ENCODE results near the gene PPP1R18.
"Not testable (repeated sequence)": the region's sequence is repeated elsewhere in the genome, so short reads cannot be mapped to it uniquely, and the experiment has no call there.

The PPP1R18 gene

DNA sequence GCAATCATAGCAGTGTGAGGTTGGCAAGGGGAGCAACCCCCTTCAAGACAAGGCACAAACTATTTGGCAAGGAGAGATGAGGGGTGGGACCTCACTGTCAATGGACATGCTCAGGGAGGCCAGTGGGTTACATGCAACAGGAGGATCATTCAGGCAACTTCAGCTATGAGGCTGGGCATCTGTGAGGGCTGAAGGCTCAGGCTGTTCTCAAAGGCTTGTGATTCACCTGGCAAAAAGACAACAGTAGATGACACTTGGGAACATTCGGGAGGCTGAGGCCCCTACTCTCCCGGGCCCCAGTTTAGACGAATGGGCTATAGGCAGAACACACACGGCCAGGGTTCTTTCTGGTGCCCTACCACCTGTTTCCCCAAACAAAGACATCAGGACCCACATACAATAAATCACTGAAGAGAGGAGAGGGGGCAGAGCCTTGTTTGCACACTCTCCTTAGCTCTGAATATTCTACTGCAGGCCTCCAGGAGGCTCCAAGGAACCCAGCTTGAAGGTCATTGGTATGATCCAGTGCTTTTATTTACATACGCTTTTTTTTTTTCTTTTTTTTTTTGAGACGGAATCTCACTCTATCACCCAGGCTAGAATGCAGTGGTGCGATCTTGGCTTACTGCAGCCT lies 41.6 kb upstream of the PPP1R18 start:
- Mint-ChIP-seq H3K27ac (peak overlapping the region; percentile 88), H3K27me3 (ENCODE audit: low read depth, poor library complexity) (no peaks in the 10 kb centered on the region), H3K4me1 (peaks cover 30% of the 10 kb centered on the region), H3K36me3 (ENCODE audit: low read depth) (peaks cover 42% of the 10 kb centered on the region), H3K4me3 (no peak overlapping the region), H3K9me3 (no peaks in the 10 kb centered on the region)
- TF ChIP-seq, protein P1, sequence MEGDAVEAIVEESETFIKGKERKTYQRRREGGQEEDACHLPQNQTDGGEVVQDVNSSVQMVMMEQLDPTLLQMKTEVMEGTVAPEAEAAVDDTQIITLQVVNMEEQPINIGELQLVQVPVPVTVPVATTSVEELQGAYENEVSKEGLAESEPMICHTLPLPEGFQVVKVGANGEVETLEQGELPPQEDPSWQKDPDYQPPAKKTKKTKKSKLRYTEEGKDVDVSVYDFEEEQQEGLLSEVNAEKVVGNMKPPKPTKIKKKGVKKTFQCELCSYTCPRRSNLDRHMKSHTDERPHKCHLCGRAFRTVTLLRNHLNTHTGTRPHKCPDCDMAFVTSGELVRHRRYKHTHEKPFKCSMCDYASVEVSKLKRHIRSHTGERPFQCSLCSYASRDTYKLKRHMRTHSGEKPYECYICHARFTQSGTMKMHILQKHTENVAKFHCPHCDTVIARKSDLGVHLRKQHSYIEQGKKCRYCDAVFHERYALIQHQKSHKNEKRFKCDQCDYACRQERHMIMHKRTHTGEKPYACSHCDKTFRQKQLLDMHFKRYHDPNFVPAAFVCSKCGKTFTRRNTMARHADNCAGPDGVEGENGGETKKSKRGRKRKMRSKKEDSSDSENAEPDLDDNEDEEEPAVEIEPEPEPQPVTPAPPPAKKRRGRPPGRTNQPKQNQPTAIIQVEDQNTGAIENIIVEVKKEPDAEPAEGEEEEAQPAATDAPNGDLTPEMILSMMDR (IDR thresholded peaks at IDR 0.05): no peak
- no peak for DNase-seq

DNA sequence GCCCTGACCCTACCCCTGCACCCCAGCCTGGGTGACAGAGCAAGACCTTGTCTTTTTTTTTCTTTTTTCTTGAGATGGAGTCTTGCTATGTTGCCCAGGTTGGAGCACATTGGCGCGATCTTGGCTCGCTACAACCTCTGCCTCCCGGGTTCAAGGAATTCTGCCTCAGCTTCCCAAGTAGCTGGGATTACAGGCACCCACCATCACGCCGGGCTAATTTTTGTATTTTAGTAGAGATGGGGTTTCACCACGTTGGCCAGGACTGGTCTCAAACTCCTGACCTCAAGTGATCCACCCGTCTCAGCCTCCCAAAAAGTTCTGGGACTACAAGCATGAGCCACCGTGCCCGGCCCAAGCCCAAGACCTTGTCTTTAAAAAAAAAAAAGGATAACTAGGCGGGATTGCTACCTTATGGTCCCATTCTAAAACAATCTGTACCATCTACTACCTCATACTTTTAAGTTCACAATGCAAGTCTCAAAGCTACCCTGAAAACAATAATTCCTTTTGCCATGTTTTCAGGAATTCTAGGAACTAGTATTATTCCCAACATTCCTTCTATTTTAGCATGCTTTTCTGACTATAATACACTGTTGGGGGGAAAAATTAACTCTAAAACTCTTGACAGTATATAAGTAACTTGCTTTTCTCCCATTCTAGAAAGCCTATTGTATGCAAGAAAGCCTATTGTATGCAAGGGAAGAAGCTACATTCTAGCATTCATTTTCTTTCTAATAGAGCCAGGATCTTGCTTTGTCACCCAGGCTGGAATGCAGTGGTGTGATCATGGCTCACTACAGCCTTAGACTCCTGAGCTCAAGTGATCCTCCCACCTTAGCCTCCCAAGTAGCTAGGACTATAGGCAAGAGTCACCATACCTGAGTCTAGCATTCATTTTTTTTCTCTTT lies 40.3 kb upstream of the PPP1R18 start:
- Mint-ChIP-seq H3K27me3 (ENCODE audit: low read depth, poor library complexity) (peaks cover 3% of the 10 kb centered on the region), H3K4me3 (no peak overlapping the region), H3K27ac (peak overlapping the region; percentile 78), H3K36me3 (ENCODE audit: low read depth) (peaks cover 45% of the 10 kb centered on the region), H3K4me1 (peaks cover 38% of the 10 kb centered on the region), H3K9me3 (no peaks in the 10 kb centered on the region)
- TF ChIP-seq, protein P1 (IDR thresholded peaks at IDR 0.05): no peak
- no peak for DNase-seq

DNA sequence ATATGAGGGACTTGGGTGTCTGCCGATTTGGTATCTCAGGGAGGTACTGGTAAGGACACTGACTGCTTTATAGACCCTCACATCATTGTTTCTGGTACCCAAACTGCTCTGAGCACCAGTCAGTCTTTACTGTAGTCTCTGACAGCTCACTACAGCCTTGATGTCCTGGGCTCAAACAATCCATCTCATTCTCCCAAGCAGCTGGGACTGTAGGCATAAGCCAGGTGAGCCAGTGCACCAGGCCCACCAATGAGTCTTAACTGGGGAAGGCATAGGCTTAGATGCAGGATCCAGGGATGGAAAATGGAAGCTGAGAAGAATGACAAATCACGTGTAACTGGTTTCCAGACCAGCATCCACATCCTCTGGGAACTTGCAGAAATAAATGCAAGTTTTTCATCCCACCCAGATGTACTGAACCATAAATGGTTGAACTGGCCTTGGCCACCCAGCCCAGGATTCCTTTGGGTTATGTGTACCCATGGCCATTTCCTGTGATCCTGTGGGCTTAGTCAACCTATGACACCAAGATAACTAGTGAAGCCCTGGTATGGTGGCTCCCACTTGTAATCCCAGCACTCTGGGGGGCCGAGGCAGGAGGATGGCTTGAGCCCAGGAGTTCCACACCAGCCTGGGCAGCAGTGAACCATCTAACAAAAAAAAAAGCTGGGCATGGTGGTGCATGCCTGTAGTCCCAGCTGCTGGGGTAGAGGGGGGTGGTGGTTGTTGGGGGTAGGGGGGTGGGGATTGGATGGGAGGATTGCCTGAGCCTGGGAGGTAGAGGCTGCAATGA lies 39.5 kb upstream of the PPP1R18 start:
- Mint-ChIP-seq H3K4me1 (peaks cover 36% of the 10 kb centered on the region), H3K27ac (peak overlapping the region; percentile 90), H3K36me3 (ENCODE audit: low read depth) (peaks cover 52% of the 10 kb centered on the region), H3K4me3 (no peak overlapping the region), H3K9me3 (no peaks in the 10 kb centered on the region), H3K27me3 (ENCODE audit: low read depth, poor library complexity) (peaks cover 3% of the 10 kb centered on the region)
- TF ChIP-seq, protein P1 (IDR thresholded peaks at IDR 0.05): no peak
- DNase-seq: no peak

DNA sequence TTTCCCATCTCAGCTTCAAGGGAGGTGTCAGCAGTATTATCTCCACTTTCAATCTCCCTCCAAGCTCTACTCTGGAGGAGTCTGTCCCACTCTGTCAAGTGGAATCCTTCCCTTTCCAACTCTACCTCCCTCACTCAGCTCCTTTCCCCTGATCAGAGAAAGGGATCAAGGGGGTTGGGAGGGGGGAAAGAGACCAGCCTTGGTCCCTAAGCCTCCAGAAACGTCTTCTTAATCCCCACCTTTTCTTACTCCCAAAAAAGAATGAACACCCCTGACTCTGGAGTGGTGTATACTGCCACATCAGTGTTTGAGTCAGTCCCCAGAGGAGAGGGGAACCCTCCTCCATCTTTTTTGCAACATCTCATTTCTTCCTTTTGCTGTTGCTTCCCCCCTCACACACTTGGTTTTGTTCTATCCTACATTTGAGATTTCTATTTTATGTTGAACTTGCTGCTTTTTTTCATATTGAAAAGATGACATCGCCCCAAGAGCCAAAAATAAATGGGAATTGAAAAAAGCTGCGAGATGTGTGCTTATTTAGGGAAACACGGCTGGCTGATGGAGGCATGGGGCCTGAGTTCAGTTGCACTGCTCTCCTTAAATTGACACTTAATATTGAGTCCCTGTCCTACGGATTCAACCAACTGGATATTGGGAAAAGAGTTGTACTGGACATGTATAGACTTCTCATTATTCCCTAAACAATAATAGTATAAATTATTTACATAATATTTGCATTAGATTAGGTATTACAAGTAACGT lies 38.6 kb upstream of the PPP1R18 start:
- peaks cover 32% of the 10 kb centered on the region for H3K4me1 Mint-ChIP-seq
- H3K4me3 Mint-ChIP-seq: peak overlapping the region; percentile 62
- TF ChIP-seq, protein P1 (IDR thresholded peaks at IDR 0.05): no peak
- peaks cover 51% of the 10 kb centered on the region for H3K36me3 Mint-ChIP-seq (ENCODE audit: low read depth)
- no peak for DNase-seq
- H3K27me3 Mint-ChIP-seq (ENCODE audit: low read depth, poor library complexity): peaks cover 3% of the 10 kb centered on the region
- peak overlapping the region; percentile 24 for H3K27ac Mint-ChIP-seq
- H3K9me3 Mint-ChIP-seq: no peaks in the 10 kb centered on the region

DNA sequence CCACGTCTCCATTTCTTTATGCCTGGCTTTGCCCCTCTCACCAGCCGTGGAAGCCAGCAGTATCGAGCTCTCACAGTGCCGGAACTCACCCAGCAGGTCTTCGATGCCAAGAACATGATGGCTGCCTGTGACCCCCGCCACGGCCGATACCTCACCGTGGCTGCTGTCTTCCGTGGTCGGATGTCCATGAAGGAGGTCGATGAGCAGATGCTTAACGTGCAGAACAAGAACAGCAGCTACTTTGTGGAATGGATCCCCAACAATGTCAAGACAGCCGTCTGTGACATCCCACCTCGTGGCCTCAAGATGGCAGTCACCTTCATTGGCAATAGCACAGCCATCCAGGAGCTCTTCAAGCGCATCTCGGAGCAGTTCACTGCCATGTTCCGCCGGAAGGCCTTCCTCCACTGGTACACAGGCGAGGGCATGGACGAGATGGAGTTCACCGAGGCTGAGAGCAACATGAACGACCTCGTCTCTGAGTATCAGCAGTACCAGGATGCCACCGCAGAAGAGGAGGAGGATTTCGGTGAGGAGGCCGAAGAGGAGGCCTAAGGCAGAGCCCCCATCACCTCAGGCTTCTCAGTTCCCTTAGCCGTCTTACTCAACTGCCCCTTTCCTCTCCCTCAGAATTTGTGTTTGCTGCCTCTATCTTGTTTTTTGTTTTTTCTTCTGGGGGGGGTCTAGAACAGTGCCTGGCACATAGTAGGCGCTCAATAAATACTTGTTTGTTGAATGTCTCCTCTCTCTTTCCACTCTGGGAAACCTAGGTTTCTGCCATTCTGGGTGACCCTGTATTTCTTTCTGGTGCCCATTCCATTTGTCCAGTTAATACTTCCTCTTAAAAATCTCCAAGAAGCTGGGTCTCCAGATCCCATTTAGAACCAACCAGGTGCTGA lies 37.6 kb upstream of the PPP1R18 start:
- not testable (repeated sequence) for DNase-seq; H3K9me3 Mint-ChIP-seq; H3K27me3 Mint-ChIP-seq (ENCODE audit: low read depth, poor library complexity)
- Mint-ChIP-seq H3K36me3 (ENCODE audit: low read depth) (peaks cover 48% of the 10 kb centered on the region), H3K4me1 (peaks cover 42% of the 10 kb centered on the region), H3K27ac (peak overlapping the region; percentile 99), H3K4me3 (peak overlapping the region; percentile 97)

DNA sequence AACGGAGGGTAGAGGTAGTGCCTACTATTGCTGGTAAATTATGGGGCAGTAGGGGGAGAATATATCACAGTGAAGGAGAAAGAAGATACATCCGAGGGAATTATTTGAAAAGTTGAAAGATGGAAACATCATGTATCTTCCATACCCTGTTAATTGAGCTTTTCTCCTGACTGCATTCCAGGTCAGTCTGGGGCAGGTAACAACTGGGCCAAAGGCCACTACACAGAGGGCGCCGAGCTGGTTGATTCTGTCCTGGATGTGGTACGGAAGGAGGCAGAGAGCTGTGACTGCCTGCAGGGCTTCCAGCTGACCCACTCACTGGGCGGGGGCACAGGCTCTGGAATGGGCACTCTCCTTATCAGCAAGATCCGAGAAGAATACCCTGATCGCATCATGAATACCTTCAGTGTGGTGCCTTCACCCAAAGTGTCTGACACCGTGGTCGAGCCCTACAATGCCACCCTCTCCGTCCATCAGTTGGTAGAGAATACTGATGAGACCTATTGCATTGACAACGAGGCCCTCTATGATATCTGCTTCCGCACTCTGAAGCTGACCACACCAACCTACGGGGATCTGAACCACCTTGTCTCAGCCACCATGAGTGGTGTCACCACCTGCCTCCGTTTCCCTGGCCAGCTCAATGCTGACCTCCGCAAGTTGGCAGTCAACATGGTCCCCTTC lies 36.9 kb upstream of the PPP1R18 start:
- H3K4me1 Mint-ChIP-seq: peaks cover 48% of the 10 kb centered on the region

More for the DNA sequence above, 36.9 kb upstream of the PPP1R18 start:
- DNase-seq; H3K9me3 Mint-ChIP-seq; H3K27me3 Mint-ChIP-seq (ENCODE audit: low read depth, poor library complexity): not testable (repeated sequence)
- Mint-ChIP-seq H3K27ac (peak overlapping the region; percentile 99), H3K36me3 (ENCODE audit: low read depth) (peaks cover 48% of the 10 kb centered on the region), H3K4me3 (peak overlapping the region; percentile 97)
